ENCODE data around the gene IL21R. TPM values are rescaled to one million over a fixed set of nuclear protein-coding genes. Genes with fewer than 3 reads are reported as not detected.

Gene IL21R
- total RNA-seq, 4 donors from 2014 or later = 0.23 to 0.40 (median 0.25) TPM; not detected in 1

GRCh38 chr16:27449434-27450195, 47.6 kb downstream of the IL21R start:
- WGBS, 2 donors (ENCODE audit: low coverage in 1 of 2) = 20 to 56% methylated on average over 6 to 8 of the region's 31 CpGs
- no peak overlapping the region for H3K4me3 ChIP-seq
- ATAC-seq = no peak
- no peak overlapping the region for H3K27ac ChIP-seq
- peaks cover 73% of the 10 kb centered on the region for H3K27me3 ChIP-seq
- H3K36me3 ChIP-seq = no peaks in the 10 kb centered on the region
- TF ChIP-seq CTCF (IDR thresholded peaks at IDR 0.05) (no peak), POLR2AphosphoS5 (IDR thresholded peaks at IDR 0.05) (no peak)
- peaks cover 0 to 13% (median under 1%) of the 10 kb centered on the region in 3 donors for H3K9me3 ChIP-seq
- H3K4me1 ChIP-seq = peaks cover 0 to 7% (median 0%) of the 10 kb centered on the region in 3 donors

- peaks cover 0 to 7% (median 0%) of the 10 kb centered on the region in 3 donors for H3K4me1 ChIP-seq
- H3K36me3 ChIP-seq = no peaks in the 10 kb centered on the region
- WGBS, 2 donors (ENCODE audit: low coverage in 1 of 2) = 6% methylated on average over 5 of the region's 5 CpGs; no CpG with 5 or more reads in 1 of the 2 donors
- no peak overlapping the region for H3K4me3 ChIP-seq
- peaks cover 67% of the 10 kb centered on the region for H3K27me3 ChIP-seq
- ATAC-seq = no peak
- H3K27ac ChIP-seq = no peak overlapping the region
- H3K9me3 ChIP-seq = peaks cover 0 to 8% (median 0%) of the 10 kb centered on the region in 3 donors
- no peak for TF ChIP-seq POLR2A (IDR thresholded peaks at IDR 0.05)
- TF ChIP-seq CTCF (IDR thresholded peaks at IDR 0.05) = no peak
- no peak for TF ChIP-seq POLR2AphosphoS5 (IDR thresholded peaks at IDR 0.05)
- TF ChIP-seq EP300 (IDR thresholded peaks at IDR 0.05) = no peak
Observed at GRCh38 chr16:27450196-27450549, 48.2 kb downstream of the IL21R start.

- WGBS, 2 donors (ENCODE audit: low coverage in 1 of 2) = 60 to 66% methylated on average over 3 to 9 of the region's 16 CpGs
- Histone ChIP-seq H3K4me3 (no peak overlapping the region), H3K27me3 (peaks cover 40% of the 10 kb centered on the region), H3K36me3 (no peaks in the 10 kb centered on the region), H3K9me3 (no peaks in the 10 kb centered on the region), H3K27ac (no peak overlapping the region), H3K4me1 (peaks cover 0 to 15% (median 0%) of the 10 kb centered on the region in 3 donors)
- TF ChIP-seq POLR2A (IDR thresholded peaks at IDR 0.05) (no peak), EP300 (IDR thresholded peaks at IDR 0.05) (no peak), POLR2AphosphoS5 (IDR thresholded peaks at IDR 0.05) (no peak), CTCF (IDR thresholded peaks at IDR 0.05) (no peak)
- ATAC-seq = no peak
Observed at GRCh38 chr16:27452569-27453493, 50.9 kb downstream of the IL21R start.

GRCh38 chr16:27453494-27453825, 51.5 kb downstream of the IL21R start:
- Histone ChIP-seq H3K9me3 (no peaks in the 10 kb centered on the region), H3K36me3 (no peaks in the 10 kb centered on the region), H3K4me1 (peaks cover 0 to 15% (median 0%) of the 10 kb centered on the region in 3 donors), H3K4me3 (no peak overlapping the region), H3K27me3 (peaks cover 34% of the 10 kb centered on the region), H3K27ac (no peak overlapping the region)
- WGBS, 2 donors (ENCODE audit: low coverage in 1 of 2) = 80% methylated on average over 1 of the region's 3 CpGs; no CpG with 5 or more reads in 1 of the 2 donors
- no peak for TF ChIP-seq CTCF (IDR thresholded peaks at IDR 0.05)
- no peak for TF ChIP-seq POLR2AphosphoS5 (IDR thresholded peaks at IDR 0.05)
- TF ChIP-seq POLR2A (IDR thresholded peaks at IDR 0.05) = no peak
- no peak for TF ChIP-seq EP300 (IDR thresholded peaks at IDR 0.05)
- no peak for ATAC-seq
